GM18870 (cell line): ENCODE measurements around the gene LMNA.
"Not testable (repeated sequence)": the region's sequence is repeated elsewhere in the genome, so short reads cannot be mapped to it uniquely, and the experiment has no call there.

ENCODE experiments used
- ATAC-seq: cut with Tn5 transposase; IDR thresholded peaks from one replicate; pipeline ENCODE4 v1.9.1; 2021; ENCODE audit warnings: moderate library complexity; ENCODE audit not compliant: unreplicated experiment

LMNA gene

GRCh38 chr1:156160000-156160742 is 45.7 kb downstream of the LMNA start:
- ATAC-seq, result no peak

- ATAC-seq, result no peak
These were observed 46.2 kb downstream of the LMNA start for GRCh38 chr1:156160743-156161171.

GRCh38 chr1:156162430-156163037 is 48.0 kb downstream of the LMNA start:
- no peak for ATAC-seq

- ATAC-seq, result no peak
These were observed 49.2 kb downstream of the LMNA start for GRCh38 chr1:156163712-156164111.

- ATAC-seq, result no peak
These were observed 49.8 kb downstream of the LMNA start for GRCh38 chr1:156164125-156164831.

- ATAC-seq, result no peak
These were observed 50.6 kb downstream of the LMNA start for GRCh38 chr1:156165083-156165482.

- ATAC-seq, result no peak
These were observed 53.0 kb downstream of the LMNA start for GRCh38 chr1:156167536-156167935.

GRCh38 chr1:156172696-156173470 is 58.4 kb downstream of the LMNA start:
- no peak for ATAC-seq

- no peak for ATAC-seq
These were observed 62.2 kb downstream of the LMNA start for GRCh38 chr1:156176610-156177210.

GRCh38 chr1:156177919-156178654 is 63.6 kb downstream of the LMNA start:
- ATAC-seq, result no peak

- no peak for ATAC-seq
These were observed 66.0 kb downstream of the LMNA start for GRCh38 chr1:156180471-156180870.

GRCh38 chr1:156181391-156181924 is 66.9 kb downstream of the LMNA start:
- ATAC-seq, result not testable (repeated sequence)

GRCh38 chr1:156182010-156182779 is 67.7 kb downstream of the LMNA start:
- not testable (repeated sequence) for ATAC-seq

- ATAC-seq, result not testable (repeated sequence)
These were observed 72.1 kb downstream of the LMNA start for GRCh38 chr1:156186347-156187177.
